NK-92 treated with Interleukin-12 subunit alpha and Interleukin-12 subunit beta, amount 100 ng/mL, for 24 hours (cell line): ENCODE results near the gene PLD6.
"Not testable (repeated sequence)": the region's sequence is repeated elsewhere in the genome, so short reads cannot be mapped to it uniquely, and the experiment has no call there.

Source experiments
- DNase-seq: peaks from one replicate; lab custom pipeline; 2025; lab: John Stamatoyannopoulos, UW

The PLD6 gene

GRCh38 chr17:17175917-17176316, 30.2 kb downstream of the PLD6 start:
- no peak for DNase-seq

- DNase-seq, result no peak
These were observed 30.8 kb downstream of the PLD6 start for GRCh38 chr17:17175340-17175739.

DNA sequence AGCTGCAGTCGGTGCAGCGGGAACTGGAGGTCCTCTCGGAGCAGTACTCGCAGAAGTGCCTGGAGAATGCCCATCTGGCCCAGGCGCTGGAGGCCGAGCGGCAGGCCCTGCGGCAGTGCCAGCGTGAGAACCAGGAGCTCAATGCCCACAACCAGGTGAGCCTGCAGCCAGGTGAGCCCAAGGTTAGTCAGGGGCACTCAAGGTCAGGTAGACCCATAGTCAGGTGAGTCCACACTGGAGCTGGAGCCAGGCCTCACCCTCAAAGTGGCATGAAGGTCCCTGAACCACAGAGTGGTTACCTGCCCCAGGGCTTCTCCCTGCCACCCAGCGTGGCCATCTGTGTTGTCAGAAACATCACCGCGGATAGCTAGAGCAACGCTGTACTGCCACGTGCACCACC, 32.2 kb downstream of the PLD6 start:
- no peak for DNase-seq

- no peak for DNase-seq
These were observed 33.1 kb downstream of the PLD6 start for GRCh38 chr17:17172990-17173389.

- DNase-seq, result no peak
These were observed 33.9 kb downstream of the PLD6 start for GRCh38 chr17:17172001-17172939.

- DNase-seq, result no peak
These were observed 34.9 kb downstream of the PLD6 start for GRCh38 chr17:17171186-17171585.

DNA sequence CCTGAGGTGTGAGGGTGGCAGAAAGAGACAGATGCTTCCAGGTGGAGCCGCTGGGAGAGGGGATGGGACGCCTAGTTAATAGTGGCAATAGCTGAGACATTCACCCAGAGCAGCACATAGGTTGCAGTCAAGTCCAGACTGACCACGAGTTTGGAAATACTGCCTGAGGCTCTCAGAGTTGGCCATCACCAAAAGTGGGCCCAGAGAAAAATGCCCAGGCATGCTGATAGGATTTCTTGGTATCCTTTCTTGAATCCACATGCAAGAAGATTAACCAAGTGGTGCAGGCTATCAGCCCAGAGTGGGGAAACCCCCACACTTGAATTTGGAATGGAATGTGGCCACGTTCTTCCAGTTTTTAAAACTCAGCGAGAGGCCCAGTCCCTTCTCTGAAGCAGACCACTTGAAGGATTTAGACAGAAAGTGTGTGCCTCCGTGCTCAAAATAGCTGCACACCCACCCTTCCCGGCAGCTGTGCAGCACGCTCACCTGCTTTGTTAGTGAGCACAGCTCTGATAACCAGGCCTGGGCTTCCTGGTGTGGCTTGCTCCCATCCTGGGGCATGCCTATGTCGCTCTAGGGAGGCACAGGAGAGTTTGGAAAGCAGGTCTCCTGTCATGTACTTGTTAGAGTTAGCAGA, 35.7 kb downstream of the PLD6 start:
- no peak for DNase-seq

GRCh38 chr17:17169396-17169795, 36.7 kb downstream of the PLD6 start:
- DNase-seq, result no peak

DNA sequence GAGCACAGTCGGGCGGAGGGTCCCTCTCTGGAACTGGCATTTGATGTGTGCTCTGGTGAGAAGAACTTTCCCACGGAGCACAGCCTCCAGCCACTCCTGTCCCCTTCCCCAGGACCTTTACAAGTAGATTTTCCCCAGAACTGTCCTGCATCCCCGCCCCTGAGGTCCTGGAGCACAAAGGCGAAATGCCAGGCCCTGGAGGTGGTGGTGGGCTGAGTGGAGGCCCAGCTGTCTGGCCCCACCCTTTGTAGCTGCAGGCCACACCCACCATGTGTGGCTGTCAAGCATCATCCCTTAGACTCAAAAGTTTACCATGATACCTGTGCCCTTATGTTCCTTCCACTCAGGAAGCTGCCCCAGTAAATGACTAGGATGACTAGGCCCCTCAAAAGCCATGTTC, 37.7 kb downstream of the PLD6 start:
- DNase-seq, result no peak

DNA sequence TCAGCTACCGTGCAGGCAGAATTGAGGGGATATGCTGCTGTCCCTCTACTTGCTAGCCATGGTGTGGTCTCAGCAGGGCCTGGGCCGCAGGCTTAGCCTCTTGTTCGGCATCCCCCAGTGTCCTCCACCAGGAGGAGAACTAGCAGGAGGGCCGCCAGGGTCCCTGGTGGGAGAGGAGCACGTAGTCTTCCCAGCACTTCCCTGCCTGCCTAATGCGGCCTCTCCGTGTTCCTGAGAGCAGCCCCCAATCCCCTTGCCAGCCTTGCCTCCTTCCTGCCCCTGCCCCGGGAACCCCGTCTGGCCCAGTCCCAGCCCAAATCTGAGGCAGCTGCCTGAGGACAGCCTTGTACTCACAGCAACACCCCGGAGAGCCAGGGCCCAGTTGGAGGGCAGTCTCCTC, 38.1 kb downstream of the PLD6 start:
- no peak for DNase-seq

- DNase-seq, result no peak
These were observed 38.8 kb downstream of the PLD6 start for GRCh38 chr17:17167356-17167755.

GRCh38 chr17:17166446-17166845, 39.7 kb downstream of the PLD6 start:
- no peak for DNase-seq

DNA sequence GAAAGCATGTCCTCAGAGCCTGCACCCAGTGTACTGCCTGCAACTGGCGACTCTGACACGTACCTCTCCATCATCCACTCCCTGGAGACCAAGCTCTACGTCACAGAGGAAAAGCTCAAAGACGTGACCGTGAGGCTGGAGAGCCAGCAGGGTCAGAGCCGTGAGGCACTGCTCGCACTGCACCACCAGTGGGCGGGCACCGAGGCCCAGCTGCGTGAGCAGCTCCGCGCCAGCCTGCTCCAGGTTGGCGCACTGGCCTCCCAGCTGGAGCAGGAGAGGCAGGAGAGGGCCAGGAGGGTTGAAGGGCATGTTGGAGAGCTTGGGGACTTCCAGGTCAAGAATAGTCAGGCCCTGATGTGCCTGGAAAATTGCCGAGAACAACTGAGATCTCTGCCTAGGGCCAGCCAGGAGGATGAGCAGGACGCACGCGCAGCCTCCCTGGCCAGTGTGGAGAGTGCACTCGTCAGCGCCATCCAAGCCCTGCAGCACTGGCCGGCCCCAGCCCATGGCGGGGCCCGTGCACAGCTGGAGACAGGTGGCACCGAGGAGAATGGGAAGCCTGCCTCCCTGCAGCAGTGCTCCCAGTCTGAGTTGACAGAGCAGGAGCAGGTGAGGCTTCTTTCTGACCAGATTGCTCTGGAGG, 40.3 kb downstream of the PLD6 start:
- DNase-seq, result no peak

DNA sequence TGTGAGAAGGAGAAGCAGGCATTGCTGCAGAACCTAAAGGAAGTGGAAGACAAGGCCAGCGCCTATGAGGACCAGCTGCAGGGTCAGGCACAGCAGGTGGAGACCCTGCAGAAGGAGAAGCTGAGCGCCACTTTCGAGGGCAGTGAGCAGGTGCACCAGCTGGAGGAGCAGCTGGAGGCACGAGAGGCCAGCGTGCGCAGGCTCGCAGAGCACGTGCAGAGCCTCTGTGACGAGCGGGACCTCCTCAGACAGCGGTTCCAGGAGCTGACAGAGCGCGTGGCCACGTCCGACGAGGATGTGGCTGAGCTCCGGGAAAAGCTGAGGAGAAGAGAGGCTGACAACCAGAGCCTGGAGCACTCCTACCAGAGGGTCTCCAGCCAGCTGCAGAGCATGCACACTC, 41.5 kb downstream of the PLD6 start:
- no peak for DNase-seq

DNA sequence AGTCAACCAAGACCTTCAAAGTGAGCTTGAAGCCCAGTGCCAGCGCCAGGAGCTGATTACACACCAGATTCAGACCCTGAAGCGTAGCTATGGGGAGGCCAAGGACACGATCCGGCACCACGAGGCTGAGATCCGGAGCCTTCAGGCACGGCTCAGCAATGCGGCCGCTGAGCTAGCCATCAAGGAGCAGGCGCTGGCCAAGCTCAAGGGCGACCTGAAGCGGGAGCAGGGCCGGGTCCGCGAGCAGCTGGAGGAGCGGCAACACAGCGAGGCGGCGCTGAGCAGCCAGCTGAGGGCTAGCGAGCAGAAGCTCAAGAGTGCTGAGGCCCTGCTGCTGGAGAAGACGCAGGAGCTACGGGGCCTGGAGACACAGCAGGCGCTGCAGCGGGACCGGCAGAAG, 42.0 kb downstream of the PLD6 start:
- DNase-seq, result no peak

DNA sequence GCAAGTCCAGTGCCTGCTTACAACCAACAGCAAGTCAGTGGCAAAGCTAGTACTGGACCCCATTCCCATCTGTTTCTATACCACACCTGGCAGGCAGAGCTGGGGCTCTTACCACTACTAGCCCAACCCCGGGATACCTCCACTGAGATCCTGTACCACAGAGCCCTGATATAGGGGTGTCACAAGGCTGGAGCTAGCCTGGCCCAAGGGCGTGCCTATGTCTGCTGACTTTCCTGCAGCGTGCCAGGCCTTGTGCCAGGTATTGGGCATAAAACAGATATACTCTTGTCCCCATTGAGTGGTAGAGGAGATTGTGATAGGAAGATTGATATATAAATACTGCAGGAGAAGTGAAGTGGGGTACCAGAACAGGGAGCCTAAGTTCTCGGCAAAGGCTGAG, 44.4 kb downstream of the PLD6 start:
- no peak for DNase-seq

- no peak for DNase-seq
These were observed 45.0 kb downstream of the PLD6 start for GRCh38 chr17:17161121-17161520.

DNA sequence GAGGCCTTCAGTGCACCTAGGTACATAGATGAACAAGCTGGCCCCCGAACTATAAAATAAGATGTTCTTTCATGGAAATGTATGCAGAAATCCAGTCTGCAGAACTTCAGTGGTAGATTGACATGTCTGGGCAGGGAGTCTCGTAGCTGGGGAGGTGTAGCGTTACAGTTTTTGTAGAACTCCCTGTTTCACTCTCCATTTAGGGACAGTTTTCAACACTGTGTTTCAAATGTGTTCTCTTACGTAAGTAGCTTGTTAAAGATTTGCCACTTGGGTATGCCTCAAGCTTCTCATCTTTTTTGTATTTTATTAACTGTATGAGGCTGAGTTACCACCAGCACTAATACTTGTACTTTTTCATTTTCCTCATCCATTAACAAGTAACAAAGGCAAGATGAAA, 46.6 kb downstream of the PLD6 start:
- DNase-seq, result no peak

DNA sequence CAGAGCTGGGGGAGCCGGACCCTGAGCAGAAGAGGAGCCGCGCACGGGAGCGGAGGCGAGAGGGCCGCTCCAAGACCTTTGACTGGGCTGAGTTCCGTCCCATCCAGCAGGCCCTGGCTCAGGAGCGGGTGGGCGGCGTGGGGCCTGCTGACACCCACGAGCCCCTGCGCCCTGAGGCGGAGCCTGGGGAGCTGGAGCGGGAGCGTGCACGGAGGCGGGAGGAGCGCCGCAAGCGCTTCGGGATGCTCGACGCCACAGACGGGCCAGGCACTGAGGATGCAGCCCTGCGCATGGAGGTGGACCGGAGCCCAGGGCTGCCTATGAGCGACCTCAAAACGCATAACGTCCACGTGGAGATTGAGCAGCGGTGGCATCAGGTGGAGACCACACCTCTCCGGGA, 47.6 kb downstream of the PLD6 start:
- DNase-seq, result not testable (repeated sequence)

- DNase-seq, result no peak
These were observed 49.1 kb downstream of the PLD6 start for GRCh38 chr17:17157041-17157440.

- no peak for DNase-seq
These were observed 49.6 kb downstream of the PLD6 start for GRCh38 chr17:17156511-17156910.

GRCh38 chr17:17156107-17156506, 50.0 kb downstream of the PLD6 start:
- no peak for DNase-seq

- no peak for DNase-seq
These were observed 50.6 kb downstream of the PLD6 start for GRCh38 chr17:17155568-17155967.
